Naive thymus-derived CD8-positive, alpha-beta T cell (primary cell): ENCODE results near the gene PLCH2. TPM values are rescaled to one million over a fixed set of nuclear protein-coding genes. Genes with fewer than 3 reads are reported as not detected.

Experiments used
- ATAC-seq, 2 donors: fragments of 150-1000 bp; cut with Tn5 transposase in 1 of 2; sonication (Bioruptor Pico), chemical (Tn5 transposase) in 1 of 2; 1 replicate in 1 of 2; 2 replicates in 1 of 2; pipeline ENCODE4 v1.10.0; 2021; ENCODE audit warnings: mild to moderate bottlenecking in 2 of 2, moderate library complexity in 2 of 2
- POLR2A ChIA-PET: fragments of 350-600 bp; sonication (Branson Sonifier 250); formaldehyde crosslinking; loops from one replicate; lab custom pipeline; 2021; ENCODE audit warnings: antibody characterized with exemption; lab: Charles Lee
- DNase-seq, 10 donors: peaks; one replicate each; pipeline versions ENCODE4 v3.0.0 to v3.0.0-alpha.2; 2020 to 2022
- H3K27ac Mint-ChIP-seq, 10 donors: one replicate each; pipeline ENCODE4 v1.8.0; 2020 to 2022; ENCODE audit warnings: mild to moderate bottlenecking in 10 of 10, mixed read lengths in 10 of 10, moderate library complexity in 4 of 10, inconsistent platforms in 1 of 10
- H3K27me3 Mint-ChIP-seq, 5 donors: one replicate each; pipeline ENCODE4 v1.8.0; 2021 to 2022; ENCODE audit warnings: mixed read lengths in 5 of 5
- H3K36me3 Mint-ChIP-seq, 3 donors: one replicate each; pipeline ENCODE4 v1.8.0; 2020 to 2022; ENCODE audit warnings: mixed read lengths in 3 of 3, mild to moderate bottlenecking in 2 of 3, inconsistent platforms in 1 of 3
- H3K4me1 Mint-ChIP-seq, 4 donors: one replicate each; pipeline ENCODE4 v1.8.0; 2021 to 2022; ENCODE audit warnings: mixed read lengths in 4 of 4
- H3K4me3 Mint-ChIP-seq, 10 donors: one replicate each; pipeline ENCODE4 v1.8.0; 2020 to 2022; ENCODE audit warnings: mild to moderate bottlenecking in 10 of 10, mixed read lengths in 10 of 10, moderate library complexity in 6 of 10, inconsistent platforms in 1 of 10
- H3K9me3 Mint-ChIP-seq, 9 donors: one replicate each; pipeline ENCODE4 v1.8.0; 2020 to 2022; ENCODE audit warnings: mixed read lengths in 9 of 9, mild to moderate bottlenecking in 3 of 9, inconsistent platforms in 1 of 9, moderate library complexity in 1 of 9
- polyA plus RNA-seq, 3 donors: library from polyadenylated mRNA; unstranded; fragments of 300-500 nt; fragmentation: Illumina TruSeq; gene quantifications; one replicate each; pipeline ENCODE4 v1.2.3, GENCODE V29; 2021
- total RNA-seq, 8 experiments: library from RNA in 2 of 8; stranded (reverse) in 2 of 8; gene quantifications; one replicate each; pipeline ENCODE4 v1.2.3 and lab custom pipeline; 2021 to 2026

Gene PLCH2
- total and polyA plus RNA-seq, 5 experiments from 2014 or later = 0.37 to 16.4 (median 0.52) TPM

DNA sequence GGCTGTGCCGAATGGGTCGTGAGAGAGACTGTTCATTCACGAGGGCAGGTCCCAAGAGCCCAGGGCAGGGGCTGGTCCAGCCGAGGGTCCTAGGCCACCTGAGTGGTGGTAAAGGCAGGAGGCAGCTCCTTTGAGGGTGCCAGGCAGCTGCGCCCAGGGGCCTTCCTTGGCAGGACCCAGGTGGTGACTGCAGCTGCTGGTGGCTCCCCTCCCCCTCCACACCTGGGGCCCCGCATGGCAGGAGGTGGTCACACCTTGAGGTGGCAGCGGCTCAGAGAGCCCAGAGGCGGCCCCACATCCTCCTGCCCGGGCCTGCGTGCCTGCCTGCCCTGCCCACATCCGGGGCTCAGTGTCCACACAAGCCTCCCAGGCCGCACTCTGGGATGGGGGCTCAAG is 9.8 kb upstream of the PLCH2 start:
- POLR2A ChIA-PET = no interaction called here
- peaks cover 4 to 10% (median 5%) of the 10 kb centered on the region in 4 donors for H3K4me1 Mint-ChIP-seq

GRCh38 chr1:2466958-2467554 is 9.0 kb upstream of the PLCH2 start:
- peak; percentile 29 to 72 for ATAC-seq
- POLR2A ChIA-PET = no interaction called here
- Mint-ChIP-seq H3K27ac (no peak overlapping the region), H3K36me3 (no peaks in the 10 kb centered on the region), H3K27me3 (peaks cover 0 to 16% (median 6%) of the 10 kb centered on the region in 5 donors), H3K4me3 (no peak overlapping the region), H3K9me3 (no peaks in the 10 kb centered on the region), H3K4me1 (peaks cover 4 to 7% (median 5%) of the 10 kb centered on the region in 4 donors)
- DNase-seq = peak in 5 of 10 donors; percentile 5 to 39 (median 15)

More for the DNA sequence above, 9.8 kb upstream of the PLCH2 start:
- ATAC-seq (no peak), DNase-seq (no peak)
- no peak overlapping the region for H3K27ac Mint-ChIP-seq
- H3K27me3 Mint-ChIP-seq = peaks cover 0 to 16% (median 6%) of the 10 kb centered on the region in 5 donors
- H3K9me3 Mint-ChIP-seq = no peaks in the 10 kb centered on the region
- peaks cover 0 to 2% (median 0%) of the 10 kb centered on the region in 3 donors for H3K36me3 Mint-ChIP-seq
- peak overlapping the region in 2 of 10 donors; percentile 16 to 22 for H3K4me3 Mint-ChIP-seq

DNA sequence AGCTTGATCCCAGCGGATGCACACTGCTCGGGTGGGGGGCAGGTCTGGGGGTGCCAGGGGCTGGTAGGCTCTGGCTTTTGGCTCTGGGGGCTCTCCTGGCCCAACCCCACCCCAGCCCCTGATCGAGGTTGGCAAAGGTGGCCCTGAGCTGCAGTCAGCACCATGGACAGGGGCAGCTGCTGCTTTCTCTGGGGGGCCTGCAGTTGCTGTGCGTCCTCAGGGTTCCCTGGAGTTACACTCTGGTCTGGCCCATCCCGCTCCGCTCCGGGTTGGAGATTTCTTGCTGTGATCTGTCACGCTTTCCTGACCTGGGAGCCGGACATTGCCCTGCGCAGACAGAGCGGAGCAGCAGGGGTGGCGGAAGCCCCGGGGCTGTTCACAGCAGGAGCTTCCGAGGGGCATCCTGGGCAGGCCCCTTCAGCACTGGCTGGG is 8.0 kb upstream of the PLCH2 start:
- Mint-ChIP-seq H3K27ac (no peak overlapping the region), H3K36me3 (no peaks in the 10 kb centered on the region), H3K4me1 (peaks cover 4 to 7% (median 5%) of the 10 kb centered on the region in 4 donors), H3K9me3 (no peaks in the 10 kb centered on the region), H3K4me3 (no peak overlapping the region), H3K27me3 (peaks cover 0 to 13% (median 6%) of the 10 kb centered on the region in 5 donors)
- ATAC-seq (peak; percentile 63 to 76), DNase-seq (peak; percentile 26 to 73 (median 56))
- POLR2A ChIA-PET = interaction anchor here (0.5 kb wide), 1 partner anchor 391 kb away, joined by 3 read pairs; no protein-coding TSS in a partner anchor

DNA sequence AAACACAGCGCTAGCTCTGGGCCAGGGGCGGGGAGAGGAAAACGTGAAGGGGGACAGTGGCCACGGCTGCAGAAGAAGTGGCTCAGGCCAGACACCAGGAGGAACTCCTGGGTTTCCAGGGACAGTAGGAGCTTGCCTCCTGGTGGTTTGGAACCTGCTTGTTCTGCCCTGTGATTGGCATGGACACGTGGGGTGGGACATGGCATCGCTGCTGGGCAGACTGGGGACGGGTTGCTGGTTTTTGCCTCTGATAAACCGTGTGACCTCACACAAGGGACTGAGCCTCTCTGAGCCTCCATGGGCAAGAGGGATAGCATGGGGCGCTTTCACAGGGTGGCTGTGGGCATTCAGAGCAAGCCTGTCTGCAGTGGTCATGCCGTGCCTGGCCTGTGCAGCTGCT is 7.5 kb upstream of the PLCH2 start:
- Mint-ChIP-seq H3K27me3 (peaks cover 0 to 13% (median 6%) of the 10 kb centered on the region in 5 donors), H3K4me1 (peaks cover 4 to 7% (median 5%) of the 10 kb centered on the region in 4 donors), H3K9me3 (no peaks in the 10 kb centered on the region), H3K27ac (no peak overlapping the region), H3K36me3 (no peaks in the 10 kb centered on the region), H3K4me3 (no peak overlapping the region)
- ATAC-seq = no peak
- DNase-seq = no peak
- POLR2A ChIA-PET = no interaction called here

DNA sequence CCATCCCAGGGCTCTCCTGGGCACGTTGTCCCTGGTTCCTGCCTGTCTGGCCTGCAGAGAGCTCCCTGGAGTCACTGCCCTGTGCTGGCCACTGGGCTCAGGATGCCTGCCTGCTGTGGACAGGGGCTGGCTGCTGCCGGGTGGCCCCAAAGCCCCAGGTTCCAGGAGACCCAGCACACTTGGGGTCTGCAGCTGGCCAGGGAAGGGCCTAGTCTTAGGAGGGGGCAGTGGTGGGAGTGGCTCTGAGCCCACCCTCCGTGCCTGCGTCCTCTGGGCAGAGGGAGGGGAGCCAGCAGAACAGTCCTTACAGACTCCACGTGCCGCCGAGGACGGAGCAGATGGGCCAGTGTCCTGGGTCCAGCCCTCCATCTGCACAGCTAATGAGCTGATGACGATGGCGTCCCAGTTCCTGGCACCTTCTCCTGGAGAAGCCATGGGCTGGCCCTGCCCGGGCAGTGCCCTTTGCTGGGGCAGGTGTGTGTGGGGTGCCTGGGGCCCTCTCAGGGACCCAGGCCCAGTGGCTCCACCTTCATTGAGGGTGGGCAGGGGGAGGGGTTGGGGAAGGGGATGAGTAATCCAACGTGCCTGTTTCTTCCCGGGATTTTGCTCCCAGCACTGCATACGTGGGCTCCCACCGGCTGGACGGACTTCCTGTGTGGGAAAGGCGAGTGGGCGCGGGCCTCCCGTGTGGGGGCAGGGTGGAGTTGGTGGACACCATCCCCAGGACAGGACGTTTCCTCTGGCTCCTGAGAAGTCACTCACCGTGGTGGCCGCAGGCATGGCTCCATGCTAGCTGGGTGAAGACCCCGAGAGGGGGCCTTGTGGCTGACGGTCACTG is 6.8 kb upstream of the PLCH2 start:
- POLR2A ChIA-PET = no interaction called here
- no peak overlapping the region for H3K27ac Mint-ChIP-seq
- H3K4me1 Mint-ChIP-seq = peaks cover 4 to 6% (median 5%) of the 10 kb centered on the region in 4 donors
- DNase-seq (no peak), ATAC-seq (no peak)
- H3K4me3 Mint-ChIP-seq = no peak overlapping the region
- H3K9me3 Mint-ChIP-seq = no peaks in the 10 kb centered on the region
- peaks cover 0 to 9% (median 4%) of the 10 kb centered on the region in 5 donors for H3K27me3 Mint-ChIP-seq
- H3K36me3 Mint-ChIP-seq = no peaks in the 10 kb centered on the region

- Mint-ChIP-seq H3K27ac (peak overlapping the region in 1 of 10 donors; percentile 44), H3K4me3 (no peak overlapping the region), H3K36me3 (no peaks in the 10 kb centered on the region), H3K9me3 (no peaks in the 10 kb centered on the region), H3K4me1 (peaks cover 2 to 6% (median 4%) of the 10 kb centered on the region in 4 donors), H3K27me3 (peaks cover 0 to 4% (median 0%) of the 10 kb centered on the region in 5 donors)
- POLR2A ChIA-PET = no interaction called here
- ATAC-seq (no peak), DNase-seq (no peak)
Measured at GRCh38 chr1:2470290-2471158, 5.6 kb upstream of the PLCH2 start.

GRCh38 chr1:2471159-2471471 is 5.0 kb upstream of the PLCH2 start:
- no peak overlapping the region for H3K4me3 Mint-ChIP-seq
- POLR2A ChIA-PET = no interaction called here
- ATAC-seq (no peak), DNase-seq (no peak)
- no peaks in the 10 kb centered on the region for H3K36me3 Mint-ChIP-seq
- peaks cover 2 to 6% (median 4%) of the 10 kb centered on the region in 4 donors for H3K4me1 Mint-ChIP-seq
- no peaks in the 10 kb centered on the region for H3K9me3 Mint-ChIP-seq
- H3K27ac Mint-ChIP-seq = no peak overlapping the region
- peaks cover 0 to 4% (median 0%) of the 10 kb centered on the region in 5 donors for H3K27me3 Mint-ChIP-seq

DNA sequence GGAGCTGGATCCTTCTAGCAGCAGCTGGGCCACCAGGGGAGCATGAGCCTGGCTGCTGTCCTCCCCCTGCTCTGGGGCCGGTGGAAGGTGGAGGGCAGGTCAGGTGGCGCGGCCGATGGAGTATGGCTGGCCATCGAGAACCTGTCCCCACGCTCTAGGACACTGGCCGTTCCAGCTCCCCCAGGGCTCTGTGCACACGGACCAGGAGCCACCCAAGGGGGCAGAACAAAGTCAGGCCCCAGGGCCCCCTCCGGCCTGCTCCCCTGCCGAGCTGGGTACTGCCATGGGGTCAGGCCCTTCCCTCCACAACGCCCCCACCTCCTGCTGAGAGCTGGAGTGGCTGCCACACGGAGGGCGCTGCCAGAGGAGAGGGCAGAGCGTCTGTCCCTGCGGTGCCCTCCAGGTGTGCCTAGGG is 4.5 kb upstream of the PLCH2 start:
- no peak for DNase-seq
- H3K4me3 Mint-ChIP-seq = no peak overlapping the region
- no peaks in the 10 kb centered on the region for H3K9me3 Mint-ChIP-seq
- H3K27ac Mint-ChIP-seq = no peak overlapping the region
- H3K27me3 Mint-ChIP-seq = peaks cover 0 to 2% (median 0%) of the 10 kb centered on the region in 5 donors
- H3K4me1 Mint-ChIP-seq = peaks cover under 1 to 3% (median 3%) of the 10 kb centered on the region in 4 donors
- no peaks in the 10 kb centered on the region for H3K36me3 Mint-ChIP-seq
- no peak for ATAC-seq
- POLR2A ChIA-PET = no interaction called here

- POLR2A ChIA-PET = no interaction called here
- DNase-seq = no peak
- Mint-ChIP-seq H3K27ac (no peak overlapping the region), H3K27me3 (peaks cover 0 to 2% (median 0%) of the 10 kb centered on the region in 5 donors), H3K4me3 (no peak overlapping the region), H3K9me3 (no peaks in the 10 kb centered on the region), H3K4me1 (peaks cover 0 to 3% (median 0%) of the 10 kb centered on the region in 4 donors), H3K36me3 (no peaks in the 10 kb centered on the region)
- ATAC-seq = no peak
Measured at GRCh38 chr1:2472109-2472508, 4.0 kb upstream of the PLCH2 start.

- H3K4me3 Mint-ChIP-seq = no peak overlapping the region
- DNase-seq = no peak
- no peaks in the 10 kb centered on the region for H3K9me3 Mint-ChIP-seq
- no peak for ATAC-seq
- no peaks in the 10 kb centered on the region for H3K36me3 Mint-ChIP-seq
- H3K4me1 Mint-ChIP-seq = peaks cover 0 to 3% (median 0%) of the 10 kb centered on the region in 4 donors
- H3K27me3 Mint-ChIP-seq = peaks cover 0 to 2% (median 0%) of the 10 kb centered on the region in 5 donors
- no peak overlapping the region for H3K27ac Mint-ChIP-seq
- POLR2A ChIA-PET = no interaction called here
Measured at GRCh38 chr1:2472561-2473177, 3.4 kb upstream of the PLCH2 start.

GRCh38 chr1:2473198-2473597 is 2.9 kb upstream of the PLCH2 start:
- DNase-seq = no peak
- POLR2A ChIA-PET = no interaction called here
- Mint-ChIP-seq H3K36me3 (no peaks in the 10 kb centered on the region), H3K27me3 (peaks cover 0 to 2% (median 0%) of the 10 kb centered on the region in 5 donors), H3K9me3 (no peaks in the 10 kb centered on the region), H3K4me3 (no peak overlapping the region), H3K27ac (no peak overlapping the region), H3K4me1 (peaks cover 0 to 3% (median 0%) of the 10 kb centered on the region in 4 donors)
- ATAC-seq = no peak
